Panc1 (cell line): Measurements from ENCODE around the gene LDLR. TPM values are rescaled to one million over a fixed set of nuclear protein-coding genes. Genes with fewer than 3 reads are reported as not detected.
"Not testable (repeated sequence)": the region's sequence is repeated elsewhere in the genome, so short reads cannot be mapped to it uniquely, and the experiment has no call there.

Source experiments
- ATAC-seq: fragments of 200-7000 bp; cut with Tn5 transposase; 2 replicates; pipeline ENCODE4 v1.9.1; 2020; ENCODE audit warnings: mild to moderate bottlenecking, moderate library complexity
- BruUV-seq: library from RNA; stranded (reverse); fragments of 400-500 nt; replicated peaks from 2 replicates; lab custom pipeline; 2021; lab: Mats Ljungman, UMichigan
- CTCF ChIA-PET: fragments of 300-600 bp; sonication (Branson Sonifier 250); formaldehyde crosslinking; loops from one replicate; lab custom pipeline; 2022; ENCODE audit warnings: antibody characterized with exemption; lab: Charles Lee
- POLR2A ChIA-PET: fragments of 300-600 bp; sonication (Branson Sonifier 250); formaldehyde crosslinking; loops from one replicate; lab custom pipeline; 2022; ENCODE audit warnings: antibody characterized with exemption; lab: Charles Lee
- DNase-seq: peaks from one replicate; pipeline ENCODE4 v3.0.0-alpha.2; 2010; ENCODE audit warnings: low read depth, low spot score
- H3K27ac ChIP-seq: 2 replicates; pipeline ENCODE4 v1.5.1; 2011; ENCODE audit warnings: mild to moderate bottlenecking, low read length, inconsistent platforms
- H3K27me3 ChIP-seq: fragments of 200-500 bp; sonication (Bioruptor generic); 2 replicates; pipeline ENCODE4 v1.6.0; 2014; ENCODE audit warnings: low read length, inconsistent platforms; ENCODE audit not compliant: control insufficient read depth, insufficient read depth
- H3K36me3 ChIP-seq: fragments of 200-500 bp; sonication (Bioruptor generic); 2 replicates; pipeline ENCODE4 v1.5.1; 2014; ENCODE audit warnings: inconsistent platforms, mild to moderate bottlenecking, low read length, moderate library complexity; ENCODE audit not compliant: control insufficient read depth, insufficient read depth
- H3K4me1 ChIP-seq: 2 replicates; pipeline ENCODE4 v1.5.1; 2011; ENCODE audit warnings: inconsistent platforms, mild to moderate bottlenecking, low read length, moderate library complexity; ENCODE audit not compliant: control insufficient read depth, insufficient read depth
- H3K4me3 ChIP-seq, 2 experiments: 2 replicates each; pipeline ENCODE4 v1.5.1; 2011 to 2012; ENCODE audit warnings: low read depth in 2 of 2, low read length in 2 of 2, mild to moderate bottlenecking in 2 of 2, inconsistent platforms in 1 of 2, moderate library complexity in 1 of 2
- H3K9me3 ChIP-seq: fragments of 200-500 bp; sonication (Bioruptor generic); 2 replicates; pipeline ENCODE4 v1.5.1; 2014; ENCODE audit warnings: low read depth, mild to moderate bottlenecking, inconsistent platforms, low read length, moderate library complexity; ENCODE audit not compliant: control insufficient read depth, insufficient read depth
- CTCF ChIP-seq: fragments of 450-650 bp; IDR thresholded peaks from 2 replicates; pipeline ENCODE4 v1.5.1; 2017; ENCODE audit warnings: mild to moderate bottlenecking
- POLR2AphosphoS5 ChIP-seq: IDR thresholded peaks from 2 replicates; pipeline ENCODE4 v1.6.1; 2012; ENCODE audit warnings: mild to moderate bottlenecking, low read depth, low read length, moderate library complexity
- REST ChIP-seq, 2 experiments: IDR thresholded peaks; 2 replicates each; pipeline ENCODE4 v1.6.1; 2011 to 2012; ENCODE audit warnings: low read depth in 2 of 2, control low read depth in 1 of 2, low read length in 1 of 2, mild to moderate bottlenecking in 1 of 2, moderate library complexity in 1 of 2; ENCODE audit not compliant: insufficient read depth in 1 of 2
- SIN3A ChIP-seq: IDR thresholded peaks from 2 replicates; pipeline ENCODE4 v1.6.1; 2012; ENCODE audit warnings: low read depth, mild to moderate bottlenecking, low read length, moderate library complexity, borderline replicate concordance; ENCODE audit not compliant: insufficient read depth
- TCF7L2 ChIP-seq: IDR thresholded peaks from 2 replicates; pipeline ENCODE4 v1.6.1; 2011; ENCODE audit warnings: mild to moderate bottlenecking, low read depth, low read length, inconsistent platforms
- in situ Hi-C: cut with HindIII; loops from 2 replicates; pipeline ENCODE4 v1.10.0; 2016; ENCODE audit warnings: low sequenced_read_pairs, low pct_unique_long_range_greater_than_20kb
- intact Hi-C: fragments of 100-400 bp; cut with micrococcal nuclease; formaldehyde crosslinking; loops from one replicate; pipeline ENCODE4 v1.10.0; 2022; ENCODE audit not compliant: unreplicated experiment
- total RNA-seq: library from RNA; stranded (reverse); gene quantifications from one replicate; pipeline ENCODE4 v1.2.1, GENCODE V29; 2021; ENCODE audit not compliant: unreplicated experiment

The LDLR gene
- total RNA-seq, 1 experiment from 2014 or later: 203 TPM

- CTCF ChIA-PET: interaction anchor here (0.6 kb wide), 1 partner anchor 51 kb away, joined by 8 read pairs; no protein-coding TSS in a partner anchor
- POLR2A ChIA-PET: not testable (repeated sequence)
Observed at GRCh38 chr19:11124157-11124556, 34.9 kb downstream of the LDLR start.

GRCh38 chr19:11125994-11126685 lies 36.9 kb downstream of the LDLR start:
- DNase-seq: no peak
- Histone ChIP-seq H3K9me3 (no peaks in the 10 kb centered on the region), H3K4me1 (no peaks in the 10 kb centered on the region; the same call in 1 of the 2 replicates), H3K27ac (no peak overlapping the region), H3K4me3 (no peak overlapping the region), H3K27me3 (no peaks in the 10 kb centered on the region), H3K36me3 (peaks cover 5% of the 10 kb centered on the region)
- ChIA-PET CTCF (interaction anchor here (0.6 to 1.1 kb wide), 5 partner anchors 11 to 261 kb away, joined by 4 to 6 read pairs (median 6); no protein-coding TSS in a partner anchor), POLR2A (interaction anchor here (0.6 kb wide), 1 partner anchor 471 kb away, joined by 7 read pairs; no protein-coding TSS in a partner anchor)
- TF ChIP-seq CTCF: peak; percentile 85
- no peak for TF ChIP-seq REST (IDR thresholded peaks at IDR 0.05; ENCODE audit: insufficient read depth in 1 of 2, low read depth in 2 of 2, low read length in 1 of 2)
- peak; percentile 73 for ATAC-seq
- intact Hi-C loops: loop anchor here (10.0 kb wide), 1 partner anchor 91 kb away; no protein-coding TSS in a partner anchor
- BruUV-seq: TSS peak; percentile 68
- in situ Hi-C loops: no loop called here

More at GRCh38 chr19:11124157-11124556, 34.9 kb downstream of the LDLR start:
- H3K27ac ChIP-seq, ATAC-seq, H3K4me3 ChIP-seq, DNase-seq, H3K36me3 ChIP-seq, BruUV-seq, H3K9me3 ChIP-seq, H3K27me3 ChIP-seq, H3K4me1 ChIP-seq, in situ Hi-C loops: not testable (repeated sequence)
- intact Hi-C loops: loop anchor here (10.0 kb wide), 1 partner anchor 89 kb away; no protein-coding TSS in a partner anchor

GRCh38 chr19:11127905-11128304 lies 38.6 kb downstream of the LDLR start:
- Histone ChIP-seq H3K9me3 (no peaks in the 10 kb centered on the region), H3K4me1 (no peaks in the 10 kb centered on the region; the same call in 1 of the 2 replicates), H3K27me3 (no peaks in the 10 kb centered on the region), H3K4me3 (no peak overlapping the region), H3K36me3 (peaks cover 11% of the 10 kb centered on the region), H3K27ac (no peak overlapping the region)
- in situ Hi-C loops (no loop called here), intact Hi-C loops (loop anchor here (10.0 kb wide), 1 partner anchor 93 kb away; no protein-coding TSS in a partner anchor)
- ATAC-seq: no peak
- no peak for DNase-seq
- TF ChIP-seq POLR2AphosphoS5 (no peak), CTCF (no peak), TCF7L2 (no peak), REST (IDR thresholded peaks at IDR 0.05; ENCODE audit: insufficient read depth in 1 of 2, low read depth in 2 of 2, low read length in 1 of 2) (no peak), SIN3A (no peak)
- POLR2A ChIA-PET: no interaction called here
- no TSS peak for BruUV-seq
- CTCF ChIA-PET: no interaction called here
